ENCODE results near the gene AFAP1. TPM values are rescaled to one million over a fixed set of nuclear protein-coding genes. Genes with fewer than 3 reads are reported as not detected.

The AFAP1 gene
- total RNA-seq, 1 experiment from 2014 or later, result 27.6 TPM

GRCh38 chr4:7841071-7841470 is 98.6 kb downstream of the AFAP1 start:
- BruUV-seq (replicated peaks), result no TSS peak
- no peak overlapping the region for H3K4me3 Mint-ChIP-seq (ENCODE audit: unreplicated experiment)
- H3K36me3 ChIP-seq (ENCODE audit: control insufficient read depth, insufficient read depth, low read length), result no peaks in the 10 kb centered on the region
- intact Hi-C loops (cut with micrococcal nuclease; ENCODE audit: unreplicated experiment), result no loop called here
- peaks cover 6% of the 10 kb centered on the region; the same call in 1 of the 2 replicates for H3K4me1 ChIP-seq
- H3K4me1 Mint-ChIP-seq (ENCODE audit: low read depth, unreplicated experiment), result no peaks in the 10 kb centered on the region
- H3K4me3 ChIP-seq (ENCODE audit: low read depth, low read length), result no peak overlapping the region
- no peak for DNase-seq
- peaks cover 58% of the 10 kb centered on the region for H3K36me3 Mint-ChIP-seq (ENCODE audit: insufficient read depth, unreplicated experiment)
- H3K9me3 ChIP-seq, result no peaks in the 10 kb centered on the region
- POLR2A ChIA-PET, result no interaction called here
- H3K27me3 ChIP-seq (replicated peaks; ENCODE audit: control insufficient read depth, insufficient read depth, low read length), result no peaks in the 10 kb centered on the region
- CTCF ChIA-PET, result no interaction called here
- H3K9me3 Mint-ChIP-seq (ENCODE audit: unreplicated experiment), result no peaks in the 10 kb centered on the region
- no peaks in the 10 kb centered on the region for H3K27me3 Mint-ChIP-seq (ENCODE audit: insufficient read depth, unreplicated experiment)
- H3K27ac Mint-ChIP-seq (ENCODE audit: unreplicated experiment), result no peak overlapping the region
- TF ChIP-seq, protein P1, sequence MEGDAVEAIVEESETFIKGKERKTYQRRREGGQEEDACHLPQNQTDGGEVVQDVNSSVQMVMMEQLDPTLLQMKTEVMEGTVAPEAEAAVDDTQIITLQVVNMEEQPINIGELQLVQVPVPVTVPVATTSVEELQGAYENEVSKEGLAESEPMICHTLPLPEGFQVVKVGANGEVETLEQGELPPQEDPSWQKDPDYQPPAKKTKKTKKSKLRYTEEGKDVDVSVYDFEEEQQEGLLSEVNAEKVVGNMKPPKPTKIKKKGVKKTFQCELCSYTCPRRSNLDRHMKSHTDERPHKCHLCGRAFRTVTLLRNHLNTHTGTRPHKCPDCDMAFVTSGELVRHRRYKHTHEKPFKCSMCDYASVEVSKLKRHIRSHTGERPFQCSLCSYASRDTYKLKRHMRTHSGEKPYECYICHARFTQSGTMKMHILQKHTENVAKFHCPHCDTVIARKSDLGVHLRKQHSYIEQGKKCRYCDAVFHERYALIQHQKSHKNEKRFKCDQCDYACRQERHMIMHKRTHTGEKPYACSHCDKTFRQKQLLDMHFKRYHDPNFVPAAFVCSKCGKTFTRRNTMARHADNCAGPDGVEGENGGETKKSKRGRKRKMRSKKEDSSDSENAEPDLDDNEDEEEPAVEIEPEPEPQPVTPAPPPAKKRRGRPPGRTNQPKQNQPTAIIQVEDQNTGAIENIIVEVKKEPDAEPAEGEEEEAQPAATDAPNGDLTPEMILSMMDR (IDR thresholded peaks at IDR 0.05; ENCODE audit: insufficient read depth in 1 of 2, low read depth in 1 of 2, low read length in 1 of 2, severe bottlenecking in 1 of 2, unreplicated experiment in 1 of 2), result no peak

- Histone ChIP-seq H3K36me3 (ENCODE audit: control insufficient read depth, insufficient read depth, low read length) (no peaks in the 10 kb centered on the region), H3K27me3 (replicated peaks; ENCODE audit: control insufficient read depth, insufficient read depth, low read length) (no peaks in the 10 kb centered on the region), H3K4me1 (peaks cover 6% of the 10 kb centered on the region; the same call in 1 of the 2 replicates), H3K4me3 (ENCODE audit: low read depth, low read length) (no peak overlapping the region), H3K9me3 (no peaks in the 10 kb centered on the region)
- CTCF ChIA-PET, result no interaction called here
- BruUV-seq (replicated peaks), result no TSS peak
- TF ChIP-seq, protein P1 (IDR thresholded peaks at IDR 0.05; ENCODE audit: insufficient read depth in 1 of 2, low read depth in 1 of 2, low read length in 1 of 2, severe bottlenecking in 1 of 2, unreplicated experiment in 1 of 2), result no peak
- no peak for DNase-seq
- H3K9me3 Mint-ChIP-seq (ENCODE audit: unreplicated experiment), result no peaks in the 10 kb centered on the region
- H3K4me3 Mint-ChIP-seq (ENCODE audit: unreplicated experiment), result no peak overlapping the region
- H3K4me1 Mint-ChIP-seq (ENCODE audit: low read depth, unreplicated experiment), result no peaks in the 10 kb centered on the region
- POLR2A ChIA-PET, result no interaction called here
- intact Hi-C loops (cut with micrococcal nuclease; ENCODE audit: unreplicated experiment), result no loop called here
- no peaks in the 10 kb centered on the region for H3K27me3 Mint-ChIP-seq (ENCODE audit: insufficient read depth, unreplicated experiment)
- H3K27ac Mint-ChIP-seq (ENCODE audit: unreplicated experiment), result no peak overlapping the region
- H3K36me3 Mint-ChIP-seq (ENCODE audit: insufficient read depth, unreplicated experiment), result peaks cover 57% of the 10 kb centered on the region
Measured at GRCh38 chr4:7839856-7840255, 99.8 kb downstream of the AFAP1 start.

DNA sequence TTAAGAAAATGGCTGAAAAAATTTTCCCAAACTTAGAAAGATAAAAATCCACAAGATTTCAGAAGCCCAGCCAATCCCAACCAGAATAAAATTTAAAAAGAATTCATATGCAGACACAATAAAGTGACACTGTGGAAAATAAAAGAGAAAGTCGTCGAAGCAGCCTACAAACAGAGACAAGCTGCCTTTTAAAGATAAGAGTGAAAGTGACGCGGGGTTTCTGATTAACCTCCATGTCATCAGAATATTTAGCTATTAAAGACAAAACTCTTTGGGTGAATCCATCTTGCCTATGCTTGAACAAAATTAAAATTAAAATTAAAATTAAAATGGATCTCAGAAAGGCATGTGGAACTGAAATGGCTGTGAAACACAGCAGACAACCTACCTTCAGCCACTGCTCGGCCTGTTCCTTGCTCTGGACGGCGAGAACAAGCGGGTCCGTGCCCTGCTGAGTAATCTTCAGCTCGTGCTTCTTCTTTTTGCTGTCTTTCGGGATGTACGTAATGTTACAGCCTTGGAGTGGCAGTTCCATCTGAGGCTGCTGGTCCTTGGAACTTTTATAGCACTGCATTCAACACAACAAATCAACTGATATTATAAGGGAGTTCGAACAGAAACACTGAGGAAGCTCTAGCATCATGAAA is 101.4 kb downstream of the AFAP1 start:
- ChIA-PET CTCF (interaction anchor here (1.3 kb wide), 1 partner anchor 34 kb away, joined by 3 read pairs; no protein-coding TSS in a partner anchor), POLR2A (no interaction called here)
- Histone ChIP-seq H3K4me1 (peaks cover 5% of the 10 kb centered on the region; the same call in 1 of the 2 replicates), H3K4me3 (ENCODE audit: low read depth, low read length) (no peak overlapping the region), H3K27me3 (replicated peaks; ENCODE audit: control insufficient read depth, insufficient read depth, low read length) (no peaks in the 10 kb centered on the region), H3K36me3 (ENCODE audit: control insufficient read depth, insufficient read depth, low read length) (no peaks in the 10 kb centered on the region), H3K9me3 (no peaks in the 10 kb centered on the region)
- Mint-ChIP-seq H3K4me3 (ENCODE audit: unreplicated experiment) (no peak overlapping the region), H3K27ac (ENCODE audit: unreplicated experiment) (no peak overlapping the region), H3K4me1 (ENCODE audit: low read depth, unreplicated experiment) (no peaks in the 10 kb centered on the region), H3K9me3 (ENCODE audit: unreplicated experiment) (no peaks in the 10 kb centered on the region), H3K36me3 (ENCODE audit: insufficient read depth, unreplicated experiment) (peaks cover 59% of the 10 kb centered on the region), H3K27me3 (ENCODE audit: insufficient read depth, unreplicated experiment) (no peaks in the 10 kb centered on the region)
- intact Hi-C loops (cut with micrococcal nuclease; ENCODE audit: unreplicated experiment), result no loop called here
- TF ChIP-seq, protein P1 (IDR thresholded peaks at IDR 0.05; ENCODE audit: insufficient read depth in 1 of 2, low read depth in 1 of 2, low read length in 1 of 2, severe bottlenecking in 1 of 2, unreplicated experiment in 1 of 2), result no peak
- no TSS peak for BruUV-seq (replicated peaks)
- DNase-seq, result no peak

Measured in Caco-2 (cell line).